ENCODE data around the gene ISG15.
A peak's percentile ranks its signal among the peaks of the same experiment; 100 is the strongest.
"Not testable (repeated sequence)": the region's sequence is repeated elsewhere in the genome, so short reads cannot be mapped to it uniquely, and the experiment has no call there.

The ISG15 gene

DNA sequence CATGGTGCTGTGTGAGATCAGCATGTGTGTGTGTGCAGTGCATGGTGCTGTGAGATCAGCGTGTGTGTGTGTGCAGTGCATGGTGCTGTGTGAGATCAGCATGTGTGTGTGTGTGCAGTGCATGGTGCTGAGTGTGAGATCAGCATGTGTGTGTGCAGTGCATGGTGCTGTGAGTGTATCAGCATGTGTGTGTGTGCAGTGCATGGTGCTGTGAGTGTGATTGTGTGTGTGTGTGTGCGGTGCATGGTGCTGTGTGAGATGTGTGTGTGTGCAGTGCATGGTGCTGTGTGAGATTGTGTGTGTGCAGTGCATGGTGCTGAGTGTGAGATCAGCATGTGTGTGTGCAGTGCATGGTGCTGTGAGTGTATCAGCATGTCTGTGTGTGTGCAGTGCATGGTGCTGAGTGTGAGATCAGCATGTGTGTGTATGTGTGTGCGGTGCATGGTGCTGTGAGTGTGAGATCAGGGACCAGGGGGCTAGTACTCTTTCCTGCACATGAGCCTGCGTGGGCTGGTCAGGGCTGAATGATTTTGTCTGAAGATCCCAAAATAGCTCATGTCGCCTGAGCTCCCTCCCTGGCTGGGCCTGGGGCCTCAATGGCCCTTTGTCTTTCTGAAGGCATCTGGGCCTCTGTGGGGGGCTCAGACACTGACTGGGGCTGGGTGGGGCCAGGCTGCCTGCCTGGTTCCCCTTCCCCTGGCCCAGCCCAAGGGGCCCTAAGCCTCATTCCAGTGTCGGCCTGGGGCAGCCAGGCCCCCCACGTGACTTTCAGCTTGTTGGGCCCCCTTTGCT lies 17.8 kb downstream of the ISG15 start:
- DNase-seq (ENCODE audit: low read depth): not testable (repeated sequence)

DNA sequence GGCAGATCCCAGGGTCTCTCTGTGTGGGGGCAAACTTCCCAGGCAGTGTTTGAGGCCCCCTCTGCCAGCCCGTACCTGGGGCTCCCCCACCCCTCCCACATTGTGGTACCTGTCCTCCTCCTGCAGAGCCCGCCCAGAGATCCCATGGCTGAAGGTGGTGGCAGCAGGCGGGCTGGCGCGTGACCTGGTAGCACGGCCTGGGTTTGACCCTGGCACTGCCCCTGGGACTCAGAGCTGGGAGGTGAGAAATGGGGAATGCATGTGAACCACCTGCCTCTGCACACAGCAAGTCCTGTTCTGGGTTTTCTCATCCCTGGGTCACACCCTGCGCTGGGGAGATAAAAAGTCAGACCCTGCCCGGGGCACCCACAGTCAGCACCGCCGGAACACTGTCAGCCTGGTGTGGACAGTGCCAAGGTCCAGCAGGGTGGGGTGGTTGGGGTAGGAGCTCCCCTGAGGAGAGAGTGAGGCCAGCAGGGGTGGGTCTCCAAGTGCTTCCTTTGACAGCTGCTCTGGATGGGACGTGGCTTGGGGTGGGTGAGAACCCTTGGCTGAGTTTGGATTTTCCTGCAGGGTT lies 18.4 kb downstream of the ISG15 start:
- DNase-seq (ENCODE audit: low read depth): no peak

DNA sequence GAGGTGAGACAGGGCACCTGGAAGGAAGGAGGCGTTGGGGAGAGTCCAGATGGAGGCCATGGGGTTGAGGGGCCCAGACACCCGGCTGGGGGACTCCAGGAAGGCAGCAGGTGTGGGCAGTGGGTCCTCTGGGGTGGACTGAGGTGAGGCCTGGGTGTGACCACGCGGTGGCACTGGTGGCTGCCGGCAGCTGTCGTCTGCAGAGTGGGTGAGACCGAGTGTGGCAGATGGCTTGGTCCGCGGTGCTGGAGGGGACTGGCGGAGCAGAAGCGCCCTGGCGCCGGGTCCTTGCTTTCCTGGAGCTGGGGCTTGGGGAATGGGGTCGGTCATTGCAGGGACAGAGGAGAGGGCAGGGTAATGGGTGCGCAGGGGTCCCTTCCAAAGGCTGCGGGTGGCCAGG lies 19.1 kb downstream of the ISG15 start:
- DNase-seq (ENCODE audit: low read depth): no peak

DNA sequence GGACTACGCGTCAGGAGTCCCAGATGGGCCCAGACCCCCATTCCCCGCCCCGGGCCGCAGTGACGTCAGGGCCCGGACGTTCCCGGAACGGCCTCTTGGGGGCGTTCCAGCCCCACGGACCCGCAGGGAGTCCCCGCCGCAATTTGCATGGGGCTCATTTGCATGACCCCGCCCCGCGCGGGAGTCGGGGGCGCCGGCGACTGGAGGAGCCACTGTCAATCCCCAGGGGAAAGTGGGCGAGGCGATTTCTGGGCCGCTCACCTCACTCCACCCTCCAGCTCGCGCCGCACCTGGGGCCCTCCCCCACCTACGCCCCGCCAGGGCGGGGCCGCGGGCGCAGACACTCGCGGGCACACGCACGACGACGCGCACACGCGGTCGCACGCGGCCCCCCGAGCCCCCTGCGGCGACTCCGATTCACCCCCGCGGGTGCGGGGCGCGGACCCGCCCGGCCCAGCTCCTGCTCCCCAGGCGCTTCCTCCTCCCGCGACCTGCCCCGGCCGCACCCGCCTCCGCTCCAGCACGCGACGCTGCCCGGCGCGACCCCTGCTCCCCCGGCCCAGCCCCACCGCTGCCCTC lies 19.8 kb downstream of the ISG15 start:
- peak; percentile 87 for DNase-seq (ENCODE audit: low read depth)

DNA sequence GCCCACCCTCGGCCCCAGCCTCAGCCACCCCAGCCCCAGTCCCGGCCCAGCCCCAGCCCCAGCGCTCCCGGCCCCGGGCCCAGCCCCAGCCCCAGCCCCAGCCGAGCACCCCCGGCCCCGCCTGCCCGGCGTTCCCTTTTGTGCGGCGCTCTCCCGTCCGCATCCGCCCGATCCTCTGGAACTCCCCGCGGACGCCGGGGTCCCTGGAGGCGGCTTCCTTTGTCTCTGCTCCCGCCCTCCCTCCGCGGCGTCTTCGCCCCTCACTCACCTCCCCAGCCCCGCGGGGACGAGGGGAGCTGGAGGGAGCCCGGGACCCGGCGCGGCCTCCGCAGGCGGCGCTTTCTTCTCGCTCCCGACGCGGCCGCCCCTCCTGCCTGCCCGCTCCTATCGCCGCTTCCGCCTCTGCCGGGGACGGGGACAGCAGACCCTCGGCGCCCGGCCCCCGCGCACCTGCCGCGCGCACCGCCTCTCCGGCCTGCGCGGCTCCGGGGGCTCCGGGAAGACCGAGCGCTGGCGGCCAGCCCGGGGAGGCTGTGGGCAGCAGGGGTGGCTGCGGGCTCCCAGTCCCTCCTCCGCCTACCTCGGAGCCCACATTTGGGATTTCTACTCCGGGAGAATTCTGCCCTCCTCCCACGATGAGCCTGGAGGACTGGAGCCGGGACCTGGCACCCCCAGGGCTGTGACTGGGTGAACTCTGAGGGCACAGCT lies 20.6 kb downstream of the ISG15 start:
- no peak for DNase-seq (ENCODE audit: low read depth)

DNA sequence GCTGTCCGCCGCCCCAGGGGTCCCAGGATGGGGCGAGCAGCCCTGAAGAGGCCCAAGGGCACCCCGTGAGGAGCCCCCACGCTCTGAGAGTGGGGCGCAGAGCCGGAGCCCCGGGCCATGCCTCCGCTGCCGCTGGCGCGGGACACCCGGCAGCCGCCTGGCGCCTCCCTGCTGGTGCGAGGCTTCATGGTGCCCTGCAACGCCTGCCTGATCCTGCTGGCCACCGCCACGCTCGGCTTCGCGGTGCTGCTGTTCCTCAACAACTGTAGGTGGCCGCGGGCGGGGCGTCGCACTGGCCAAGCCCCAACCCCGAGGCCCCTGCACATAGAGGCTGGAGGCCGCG lies 21.1 kb downstream of the ISG15 start:
- DNase-seq (ENCODE audit: low read depth): no peak

DNA sequence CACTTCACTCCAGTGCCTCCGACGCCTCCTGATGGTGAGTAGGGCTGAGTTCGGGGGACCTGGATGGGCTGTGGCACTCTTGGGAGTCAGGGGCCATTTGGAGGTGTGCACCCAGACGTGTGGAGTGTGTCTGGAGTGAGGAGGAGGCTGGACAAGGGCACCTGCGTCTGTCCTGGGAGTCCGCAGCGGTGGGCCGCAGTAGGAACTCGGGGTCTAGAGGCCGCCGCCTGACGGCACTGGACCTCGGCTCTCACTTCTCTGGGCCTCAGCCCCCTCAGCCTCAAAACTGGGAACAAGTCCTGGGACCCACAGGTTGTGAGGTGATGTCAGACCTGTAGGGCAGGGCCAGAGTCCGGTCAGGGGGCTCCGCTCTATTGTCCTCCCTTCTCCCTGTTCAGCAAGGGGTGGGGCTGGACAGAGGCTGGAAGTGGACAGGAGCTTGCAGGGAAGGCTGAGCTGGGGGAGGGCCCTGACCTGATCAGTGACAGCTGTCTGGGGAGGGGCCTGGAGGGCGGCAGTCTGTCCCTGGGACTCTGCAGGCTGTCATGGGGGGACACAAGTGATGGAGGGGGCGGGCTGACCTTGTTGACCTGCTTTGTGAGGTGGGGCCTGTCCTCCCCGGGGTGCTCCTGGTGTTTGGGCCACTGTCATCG lies 22.1 kb downstream of the ISG15 start:
- DNase-seq (ENCODE audit: low read depth): no peak

DNA sequence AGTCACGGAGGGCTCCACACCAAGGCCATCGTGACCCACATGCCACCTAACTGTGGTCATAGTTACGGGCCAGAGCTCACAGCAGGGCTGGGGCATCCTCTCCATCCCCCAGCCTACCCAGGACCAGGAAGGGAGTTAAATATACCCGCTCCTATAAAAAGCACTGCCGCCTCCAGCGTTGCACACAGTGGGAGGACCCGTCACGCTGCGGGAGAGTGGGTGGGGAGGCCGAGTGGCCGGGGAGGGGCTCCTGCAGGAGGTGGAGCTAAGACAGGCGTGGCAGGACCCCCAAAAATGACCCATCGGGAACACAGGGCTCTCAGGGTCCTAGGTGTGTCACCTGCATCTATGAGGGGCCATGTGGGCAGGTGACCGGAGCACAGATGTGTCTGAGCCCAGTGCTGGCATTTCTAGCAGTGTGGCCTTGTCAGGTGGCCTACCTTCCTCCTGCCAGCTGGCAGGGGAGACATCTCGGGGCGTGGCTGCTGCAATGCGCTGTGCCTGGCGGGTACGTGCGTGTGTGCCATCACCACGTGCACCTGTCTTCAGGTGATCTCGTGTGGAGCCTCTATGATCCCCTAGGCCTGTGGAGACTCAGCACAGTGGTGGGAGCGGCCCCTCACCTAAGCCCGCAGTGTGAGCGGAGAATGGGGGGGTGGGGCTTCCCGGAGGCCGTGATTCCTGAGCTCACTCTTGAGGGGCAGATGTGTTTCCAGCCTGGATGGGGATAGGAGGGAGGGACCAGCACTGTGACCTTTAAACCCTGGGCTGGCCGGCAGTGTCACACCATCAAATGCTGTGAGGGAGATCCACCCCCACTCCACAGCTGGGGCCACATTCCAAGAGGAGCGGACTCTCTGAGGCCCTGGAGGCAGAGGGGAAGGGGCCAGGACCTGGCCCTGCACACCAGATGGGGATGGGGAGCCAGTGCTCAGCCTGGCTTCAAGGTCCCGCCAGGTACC lies 24.4 kb downstream of the ISG15 start:
- DNase-seq (ENCODE audit: low read depth): no peak

DNA sequence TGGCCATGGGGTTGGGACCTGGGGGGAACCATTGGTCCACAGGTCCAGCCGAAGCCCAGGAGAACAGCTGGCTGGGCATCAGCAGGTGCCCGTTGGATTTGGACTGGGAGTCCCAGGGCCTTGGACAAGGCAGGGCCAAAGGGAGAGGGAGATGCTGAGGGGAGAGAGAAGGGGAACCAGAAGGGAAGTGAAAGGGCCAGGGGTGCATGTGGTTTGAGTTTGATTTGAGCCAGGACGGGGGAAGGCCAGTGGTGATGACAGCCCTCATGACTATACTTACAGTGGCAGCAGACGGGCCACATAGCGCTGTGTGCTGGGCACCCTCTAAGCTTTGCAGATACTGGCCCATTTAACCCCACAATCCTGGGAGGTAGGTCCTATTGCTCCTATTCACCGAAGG lies 25.4 kb downstream of the ISG15 start:
- DNase-seq (ENCODE audit: low read depth): no peak

DNA sequence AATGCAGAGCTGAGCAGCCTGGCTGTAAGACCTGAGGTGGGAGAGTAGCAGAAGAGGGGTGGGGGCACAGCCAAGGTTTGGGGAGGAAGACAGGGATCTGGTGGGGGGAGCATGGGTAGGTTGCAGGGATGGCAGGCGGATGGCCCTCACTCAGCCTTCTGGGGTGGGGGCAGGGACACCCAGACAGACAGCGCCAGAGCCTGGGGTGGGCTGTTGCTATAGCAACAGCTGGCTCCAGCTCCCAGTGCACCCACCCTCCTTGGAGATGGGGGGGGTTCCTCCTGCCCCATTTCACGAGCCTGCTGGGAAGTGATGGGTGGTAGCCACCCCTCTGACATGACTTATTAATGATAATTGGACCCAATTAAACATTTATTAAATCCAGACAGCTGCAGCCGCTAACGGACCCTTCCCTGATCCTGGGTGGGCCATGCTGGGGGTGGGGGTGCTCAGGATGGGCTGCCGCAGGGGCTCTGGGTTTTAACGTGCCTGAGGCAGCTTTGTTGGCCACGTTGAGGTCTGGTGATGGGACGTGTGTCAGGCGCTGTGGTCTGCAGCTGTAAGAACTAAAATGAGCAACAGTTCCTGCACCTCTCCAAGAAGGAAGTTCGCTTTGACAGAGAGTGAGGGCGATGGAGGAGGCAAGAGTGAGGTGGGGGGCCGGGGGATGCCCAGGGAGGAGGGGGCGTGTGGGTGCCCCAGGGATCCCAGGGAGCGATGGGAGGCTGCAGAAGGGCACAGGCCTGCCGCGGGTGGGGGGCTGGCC lies 26.0 kb downstream of the ISG15 start:
- no peak for DNase-seq (ENCODE audit: low read depth)

DNA sequence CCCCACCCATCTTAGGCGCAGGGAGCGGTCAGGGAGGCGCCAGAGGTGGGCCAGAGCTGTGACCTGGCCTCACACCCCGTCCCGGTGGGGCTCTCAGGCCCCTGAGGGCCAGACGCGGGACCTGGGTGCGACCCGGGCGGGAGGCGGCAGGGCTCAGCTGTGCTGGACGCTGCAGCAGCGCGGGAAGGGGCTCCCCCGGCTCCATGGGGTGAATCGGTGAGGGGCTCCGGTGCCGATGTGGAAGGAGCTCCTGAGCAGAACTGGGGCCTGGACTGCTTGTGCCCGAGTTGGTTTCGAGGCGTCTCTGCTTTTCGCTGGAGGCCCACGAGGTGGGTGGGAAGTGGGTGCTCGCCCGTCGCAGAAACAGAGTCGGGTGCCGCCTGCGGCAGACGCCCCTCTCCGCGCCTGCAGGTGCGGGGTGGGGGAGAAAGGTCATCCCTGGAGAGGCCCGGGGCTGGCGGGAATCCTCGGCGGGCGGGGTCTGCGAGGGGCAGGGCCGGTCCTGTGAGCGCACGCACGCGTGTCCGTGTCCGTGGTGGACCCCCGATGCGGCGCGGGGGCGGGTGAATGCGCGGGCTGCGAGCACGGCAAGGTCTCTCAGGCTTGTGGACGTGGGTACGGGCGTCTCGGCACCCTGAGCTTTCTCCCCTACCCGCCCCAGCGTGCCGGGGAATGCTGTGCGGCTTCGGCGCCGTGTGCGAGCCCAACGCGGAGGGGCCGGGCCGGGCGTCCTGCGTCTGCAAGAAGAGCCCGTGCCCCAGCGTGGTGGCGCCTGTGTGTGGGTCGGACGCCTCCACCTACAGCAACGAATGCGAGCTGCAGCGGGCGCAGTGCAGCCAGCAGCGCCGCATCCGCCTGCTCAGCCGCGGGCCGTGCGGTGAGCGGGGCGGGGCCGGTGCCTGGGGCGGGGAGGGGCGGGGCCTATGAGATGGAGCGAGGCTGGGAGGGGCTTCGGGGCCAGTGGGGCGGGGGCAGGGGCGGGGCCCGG lies 27.0 kb downstream of the ISG15 start:
- peak; percentile 64 for DNase-seq (ENCODE audit: low read depth)

DNA sequence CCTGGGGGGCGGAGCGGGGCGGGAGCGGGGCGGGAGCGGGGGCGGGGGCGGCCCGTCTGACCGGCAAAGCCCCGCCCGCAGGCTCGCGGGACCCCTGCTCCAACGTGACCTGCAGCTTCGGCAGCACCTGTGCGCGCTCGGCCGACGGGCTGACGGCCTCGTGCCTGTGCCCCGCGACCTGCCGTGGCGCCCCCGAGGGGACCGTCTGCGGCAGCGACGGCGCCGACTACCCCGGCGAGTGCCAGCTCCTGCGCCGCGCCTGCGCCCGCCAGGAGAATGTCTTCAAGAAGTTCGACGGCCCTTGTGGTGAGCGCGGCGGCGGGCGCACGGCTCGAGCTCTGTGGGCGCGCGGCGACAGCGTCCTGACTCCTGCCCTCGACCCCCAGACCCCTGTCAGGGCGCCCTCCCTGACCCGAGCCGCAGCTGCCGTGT lies 27.8 kb downstream of the ISG15 start:
- DNase-seq (ENCODE audit: low read depth): no peak

DNA sequence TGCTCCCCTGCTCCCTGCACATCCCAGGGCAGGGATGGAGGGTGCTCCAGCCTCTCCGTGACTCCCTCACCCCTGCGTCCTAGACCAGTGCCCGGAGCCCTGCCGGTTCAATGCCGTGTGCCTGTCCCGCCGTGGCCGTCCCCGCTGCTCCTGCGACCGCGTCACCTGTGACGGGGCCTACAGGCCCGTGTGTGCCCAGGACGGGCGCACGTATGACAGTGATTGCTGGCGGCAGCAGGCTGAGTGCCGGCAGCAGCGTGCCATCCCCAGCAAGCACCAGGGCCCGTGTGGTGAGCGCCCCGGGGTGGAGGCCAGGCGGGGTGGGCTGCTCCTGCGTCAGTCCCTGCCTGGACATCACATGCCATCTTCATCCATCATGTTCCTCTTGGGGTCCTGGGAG lies 28.6 kb downstream of the ISG15 start:
- DNase-seq (ENCODE audit: low read depth): no peak

DNA sequence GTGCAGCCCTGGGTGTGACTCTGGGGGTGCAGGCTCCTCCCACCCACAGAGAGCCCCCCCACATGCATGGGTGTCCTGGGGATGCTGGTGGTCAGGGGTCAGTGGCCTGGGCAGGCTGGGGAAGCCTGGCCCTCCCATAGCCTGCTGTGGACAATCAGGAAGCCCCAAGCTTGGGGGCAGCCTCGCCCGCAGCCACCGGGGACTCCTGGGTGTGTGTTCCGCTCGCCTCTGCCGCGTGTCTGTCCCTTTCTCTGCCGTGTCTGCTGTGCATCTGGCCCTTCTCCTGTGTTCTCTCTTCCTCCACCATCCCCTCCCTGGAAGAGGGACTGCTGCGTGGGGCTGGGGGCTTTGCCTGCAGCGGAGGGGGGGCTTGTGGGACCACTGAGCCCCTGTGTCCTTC lies 29.5 kb downstream of the ISG15 start:
- DNase-seq (ENCODE audit: low read depth): no peak

DNA sequence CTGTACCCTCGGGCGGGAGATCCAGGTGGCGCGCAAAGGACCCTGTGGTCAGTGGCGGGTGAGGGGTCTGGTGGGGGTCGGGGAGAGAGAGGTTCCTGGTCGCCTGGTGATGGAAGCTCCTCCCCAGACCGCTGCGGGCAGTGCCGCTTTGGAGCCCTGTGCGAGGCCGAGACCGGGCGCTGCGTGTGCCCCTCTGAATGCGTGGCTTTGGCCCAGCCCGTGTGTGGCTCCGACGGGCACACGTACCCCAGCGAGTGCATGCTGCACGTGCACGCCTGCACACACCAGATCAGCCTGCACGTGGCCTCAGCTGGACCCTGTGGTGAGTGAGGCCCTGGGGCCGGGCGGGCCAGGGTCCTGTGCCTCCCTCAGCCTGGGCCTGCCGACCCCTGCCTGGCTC lies 30.1 kb downstream of the ISG15 start:
- no peak for DNase-seq (ENCODE audit: low read depth)

DNA sequence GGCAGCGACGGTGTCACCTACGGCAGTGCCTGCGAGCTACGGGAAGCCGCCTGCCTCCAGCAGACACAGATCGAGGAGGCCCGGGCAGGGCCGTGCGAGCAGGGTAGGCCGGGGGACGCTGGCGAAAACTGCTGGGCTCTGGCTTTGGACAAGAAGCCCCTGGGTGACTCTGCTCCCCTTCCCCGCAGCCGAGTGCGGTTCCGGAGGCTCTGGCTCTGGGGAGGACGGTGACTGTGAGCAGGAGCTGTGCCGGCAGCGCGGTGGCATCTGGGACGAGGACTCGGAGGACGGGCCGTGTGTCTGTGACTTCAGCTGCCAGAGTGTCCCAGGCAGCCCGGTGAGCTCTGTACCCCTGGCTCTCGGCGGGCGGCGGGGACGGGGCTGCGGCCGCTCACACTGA lies 30.6 kb downstream of the ISG15 start:
- DNase-seq (ENCODE audit: low read depth): no peak

DNA sequence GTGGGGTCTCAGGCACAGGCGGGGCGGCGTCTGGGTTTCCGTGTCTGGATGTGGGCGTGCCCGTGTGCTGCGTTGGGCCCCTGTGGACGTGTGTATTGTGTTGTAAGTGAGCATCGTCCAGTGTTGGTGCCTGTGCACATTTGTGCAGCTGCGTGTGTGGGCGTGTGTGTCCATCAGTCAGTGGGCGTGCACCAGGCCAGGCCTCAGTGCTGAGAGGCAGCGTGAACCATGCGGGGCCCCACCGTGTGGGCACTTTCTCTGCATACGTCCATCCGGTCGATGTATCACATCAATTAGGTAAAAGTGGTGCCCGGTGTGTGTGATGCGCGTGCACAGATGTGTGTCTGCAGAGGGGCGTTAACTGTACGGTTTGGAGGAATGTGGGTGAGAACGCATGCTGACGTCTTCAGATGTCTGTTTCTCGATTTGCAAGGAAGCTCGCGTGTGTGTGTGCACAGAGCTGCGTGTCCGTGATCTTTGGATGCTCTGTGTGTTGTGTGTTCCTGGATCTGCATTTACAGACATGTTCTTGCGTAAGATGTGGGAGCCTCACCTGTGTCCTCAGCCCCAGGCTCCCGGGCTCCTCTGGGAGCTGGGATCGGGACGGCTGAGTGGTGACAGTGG lies 31.3 kb downstream of the ISG15 start:
- no peak for DNase-seq (ENCODE audit: low read depth)

DNA sequence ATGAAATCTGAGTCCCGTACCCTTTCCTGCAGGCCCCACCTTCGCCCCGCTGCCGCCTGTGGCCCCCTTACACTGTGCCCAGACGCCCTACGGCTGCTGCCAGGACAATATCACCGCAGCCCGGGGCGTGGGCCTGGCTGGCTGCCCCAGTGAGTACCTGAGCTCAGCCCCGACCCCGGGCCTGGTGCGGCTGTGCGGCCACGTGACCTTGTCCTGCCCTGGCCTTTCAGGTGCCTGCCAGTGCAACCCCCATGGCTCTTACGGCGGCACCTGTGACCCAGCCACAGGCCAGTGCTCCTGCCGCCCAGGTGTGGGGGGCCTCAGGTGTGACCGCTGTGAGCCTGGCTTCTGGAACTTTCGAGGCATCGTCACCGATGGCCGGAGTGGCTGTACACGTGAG lies 31.8 kb downstream of the ISG15 start:
- no peak for DNase-seq (ENCODE audit: low read depth)

DNA sequence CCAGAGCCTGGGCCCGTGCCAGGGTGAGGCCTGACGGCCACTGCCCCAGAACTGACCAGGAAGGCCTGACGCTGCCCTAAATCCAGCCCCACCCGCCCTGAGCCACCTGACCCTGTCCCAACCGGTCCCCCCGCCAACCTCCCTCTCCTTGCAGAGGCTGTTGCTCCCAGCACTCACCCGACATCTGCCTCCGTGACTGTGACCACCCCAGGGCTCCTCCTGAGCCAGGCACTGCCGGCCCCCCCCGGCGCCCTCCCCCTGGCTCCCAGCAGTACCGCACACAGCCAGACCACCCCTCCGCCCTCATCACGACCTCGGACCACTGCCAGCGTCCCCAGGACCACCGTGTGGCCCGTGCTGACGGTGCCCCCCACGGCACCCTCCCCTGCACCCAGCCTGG lies 32.9 kb downstream of the ISG15 start:
- DNase-seq (ENCODE audit: low read depth): no peak

Measured in activated T-helper 9 cell treated with anti-CD3 and anti-CD28 coated beads, Interleukin-2, amount 50 U/mL, for 16 hours (primary cell).